K562 (cell line): ENCODE measurements around the gene WDR93. TPM values are rescaled to one million over a fixed set of nuclear protein-coding genes. Genes with fewer than 3 reads are reported as not detected.

ENCODE experiments used
- DEAF1 ChIP-seq: fragments of 450-650 bp; formaldehyde crosslinking; IDR thresholded peaks from 2 replicates; pipeline ENCODE4 v1.4.0; 2020; ENCODE audit warnings: mild to moderate bottlenecking, moderate library complexity
- E4F1 ChIP-seq: fragments of 250-450 bp; sonication (Bioruptor Pico); IDR thresholded peaks from 2 replicates; pipeline ENCODE4 v1.5.0; 2021; ENCODE audit warnings: mild to moderate bottlenecking, borderline replicate concordance
- GTF2F1 ChIP-seq: IDR thresholded peaks from 2 replicates; pipeline ENCODE4 v1.6.1; 2011; ENCODE audit warnings: low read depth, low read length, improper control_type of control experiment
- HSF4 ChIP-seq: fragments of 250-450 bp; sonication (Bioruptor Pico); IDR thresholded peaks from 2 replicates; pipeline ENCODE4 v2.1.2; 2022; ENCODE audit warnings: mild to moderate bottlenecking, moderate library complexity, borderline replicate concordance
- NFXL1 ChIP-seq: fragments of 450-650 bp; formaldehyde crosslinking; IDR thresholded peaks from 2 replicates; pipeline ENCODE4 v1.4.0; 2021; ENCODE audit warnings: mild to moderate bottlenecking
- NR4A1 ChIP-seq, 2 experiments: fragments of 250-450 bp in 1 of 2; fragments of 450-650 bp in 1 of 2; sonication (Bioruptor Pico) in 1 of 2; IDR thresholded peaks; 2 replicates each; pipeline versions ENCODE4 v1.4.0 to v1.6.1; 2016 to 2020; ENCODE audit warnings: mild to moderate bottlenecking in 2 of 2, missing compliant biosample characterization in 1 of 2, missing genetic modification characterization in 1 of 2, moderate library complexity in 1 of 2
- POLR3A ChIP-seq: IDR thresholded peaks from 2 replicates; pipeline ENCODE4 v1.6.1; 2011; ENCODE audit warnings: borderline replicate concordance, mild to moderate bottlenecking, moderate library complexity; ENCODE audit not compliant: insufficient read length, insufficient read depth; ENCODE audit errors: extremely low read depth
- RBM14 ChIP-seq: fragments of 200-400 bp; formaldehyde crosslinking; IDR thresholded peaks from 2 replicates; pipeline ENCODE4 v1.6.1; 2018; ENCODE audit warnings: low read depth, mild to moderate bottlenecking, low read length, moderate library complexity, borderline replicate concordance; ENCODE audit not compliant: insufficient read depth
- RNF2 ChIP-seq: sonication (generic); IDR thresholded peaks from 2 replicates; pipeline ENCODE4 v1.6.1; 2016
- SNAPC5 ChIP-seq: fragments of 250-450 bp; sonication (Bioruptor Pico); IDR thresholded peaks from 2 replicates; pipeline ENCODE4 v1.8.0; 2021; ENCODE audit warnings: moderate library complexity, mild to moderate bottlenecking, inconsistent platforms
- TRIM25 ChIP-seq: fragments of 450-650 bp; IDR thresholded peaks from 2 replicates; pipeline ENCODE4 v1.7.0; 2016; ENCODE audit warnings: borderline replicate concordance
- ZBTB49 ChIP-seq: sonication (generic); formaldehyde crosslinking; IDR thresholded peaks from 2 replicates; pipeline ENCODE4 v1.8.0; 2022; ENCODE audit warnings: missing genetic modification reagents, mild to moderate bottlenecking, borderline replicate concordance
- ZNF586 ChIP-seq: fragments of 450-650 bp; formaldehyde crosslinking; conservative IDR thresholded peaks from 2 replicates; pipeline ENCODE4 v1.4.0; 2020; ENCODE audit warnings: mild to moderate bottlenecking, moderate library complexity
- ZNF79 ChIP-seq: fragments of 250-450 bp; sonication (Bioruptor Pico); IDR thresholded peaks from 2 replicates; pipeline ENCODE4 v1.4.0; 2020; ENCODE audit warnings: low read depth, mild to moderate bottlenecking, moderate library complexity
- polyA plus RNA-seq, 8 experiments: library from polyadenylated mRNA; depleted of rRNA in 4 of 8; stranded (reverse) in 5 of 8; unstranded in 3 of 8; fragments of >200 nt; fragmentation: Nextera tagmentation in 2 of 8; fragmentation: Illumina TruSeq in 1 of 8; extraction: Ambion mirVana in 2 of 8; extraction: Trizol in 1 of 8; gene quantifications; 2 replicates each; pipeline versions ENCODE4 v1.2.1 to v1.2.3, GENCODE V29; 2011 to 2014; ENCODE audit warnings: inconsistent platforms in 1 of 8, missing spikeins in 1 of 8
- total RNA-seq, 7 experiments: library from RNA; depleted of rRNA in 6 of 7; stranded (reverse); fragments of >200 nt in 6 of 7; fragmentation: Illumina TruSeq in 2 of 7; extraction: Trizol in 2 of 7; gene quantifications; 2 replicates each; pipeline versions ENCODE4 v1.2.1 to v1.2.3, GENCODE V29; 2011 to 2021; ENCODE audit warnings: low replicate concordance in 1 of 7
- TF ChIP-seq, protein P1 (sequence below): fragments of 450-650 bp; formaldehyde crosslinking; conservative IDR thresholded peaks from 2 replicates; pipeline ENCODE4 v1.4.0; 2022; ENCODE audit warnings: mild to moderate bottlenecking, missing genetic modification characterization

The WDR93 gene
- total and polyA plus RNA-seq, 9 of the 15 experiments (the other 6 are each of a cell fraction or from before 2014, with no cell fraction given) = not detected

- TF ChIP-seq ZBTB49 (CRISPR knock-in tag) (no peak), GTF2F1 (no peak), DEAF1 (CRISPR knock-in tag) (no peak), TRIM25 (no peak), ZNF586 (CRISPR knock-in tag) (no peak), ZNF79 (CRISPR knock-in tag) (no peak), HSF4 (no peak), RNF2 (no peak), E4F1 (no peak), SNAPC5 (CRISPR knock-in tag) (no peak), NR4A1 (CRISPR knock-in tag; IDR thresholded peaks at IDR 0.05) (no peak), NR4A1 (tag; IDR thresholded peaks at IDR 0.05) (no peak), POLR3A (no peak), RBM14 (no peak; the same call in 1 of the 2 replicates), NFXL1 (CRISPR knock-in tag) (no peak)
- TF ChIP-seq, protein P1, sequence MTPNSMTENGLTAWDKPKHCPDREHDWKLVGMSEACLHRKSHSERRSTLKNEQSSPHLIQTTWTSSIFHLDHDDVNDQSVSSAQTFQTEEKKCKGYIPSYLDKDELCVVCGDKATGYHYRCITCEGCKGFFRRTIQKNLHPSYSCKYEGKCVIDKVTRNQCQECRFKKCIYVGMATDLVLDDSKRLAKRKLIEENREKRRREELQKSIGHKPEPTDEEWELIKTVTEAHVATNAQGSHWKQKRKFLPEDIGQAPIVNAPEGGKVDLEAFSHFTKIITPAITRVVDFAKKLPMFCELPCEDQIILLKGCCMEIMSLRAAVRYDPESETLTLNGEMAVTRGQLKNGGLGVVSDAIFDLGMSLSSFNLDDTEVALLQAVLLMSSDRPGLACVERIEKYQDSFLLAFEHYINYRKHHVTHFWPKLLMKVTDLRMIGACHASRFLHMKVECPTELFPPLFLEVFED = no peak
These were observed 60.2 kb downstream of the WDR93 start, which contains the start of gene MESP1 (continued) for GRCh38 chr15:89750560-89751542.
